Panc1 (cell line): ENCODE data around the gene FGD4. TPM values are rescaled to one million over a fixed set of nuclear protein-coding genes. Genes with fewer than 3 reads are reported as not detected.

Experiments
- ATAC-seq: fragments of 200-7000 bp; cut with Tn5 transposase; 2 replicates; pipeline ENCODE4 v1.9.1; 2020; ENCODE audit warnings: mild to moderate bottlenecking, moderate library complexity
- BruUV-seq: library from RNA; stranded (reverse); fragments of 400-500 nt; replicated peaks from 2 replicates; lab custom pipeline; 2021; lab: Mats Ljungman, UMichigan
- CTCF ChIA-PET: fragments of 300-600 bp; sonication (Branson Sonifier 250); formaldehyde crosslinking; loops from one replicate; lab custom pipeline; 2022; ENCODE audit warnings: antibody characterized with exemption; lab: Charles Lee
- POLR2A ChIA-PET: fragments of 300-600 bp; sonication (Branson Sonifier 250); formaldehyde crosslinking; loops from one replicate; lab custom pipeline; 2022; ENCODE audit warnings: antibody characterized with exemption; lab: Charles Lee
- DNase-seq: peaks from one replicate; pipeline ENCODE4 v3.0.0-alpha.2; 2010; ENCODE audit warnings: low read depth, low spot score
- H3K27ac ChIP-seq: 2 replicates; pipeline ENCODE4 v1.5.1; 2011; ENCODE audit warnings: mild to moderate bottlenecking, low read length, inconsistent platforms
- H3K27me3 ChIP-seq: fragments of 200-500 bp; sonication (Bioruptor generic); 2 replicates; pipeline ENCODE4 v1.6.0; 2014; ENCODE audit warnings: low read length, inconsistent platforms; ENCODE audit not compliant: control insufficient read depth, insufficient read depth
- H3K36me3 ChIP-seq: fragments of 200-500 bp; sonication (Bioruptor generic); 2 replicates; pipeline ENCODE4 v1.5.1; 2014; ENCODE audit warnings: inconsistent platforms, mild to moderate bottlenecking, low read length, moderate library complexity; ENCODE audit not compliant: control insufficient read depth, insufficient read depth
- H3K4me1 ChIP-seq: 2 replicates; pipeline ENCODE4 v1.5.1; 2011; ENCODE audit warnings: inconsistent platforms, mild to moderate bottlenecking, low read length, moderate library complexity; ENCODE audit not compliant: control insufficient read depth, insufficient read depth
- H3K4me3 ChIP-seq, 2 experiments: 2 replicates each; pipeline ENCODE4 v1.5.1; 2011 to 2012; ENCODE audit warnings: low read depth in 2 of 2, low read length in 2 of 2, mild to moderate bottlenecking in 2 of 2, inconsistent platforms in 1 of 2, moderate library complexity in 1 of 2
- H3K9me3 ChIP-seq: fragments of 200-500 bp; sonication (Bioruptor generic); 2 replicates; pipeline ENCODE4 v1.5.1; 2014; ENCODE audit warnings: low read depth, mild to moderate bottlenecking, inconsistent platforms, low read length, moderate library complexity; ENCODE audit not compliant: control insufficient read depth, insufficient read depth
- CTCF ChIP-seq: fragments of 450-650 bp; IDR thresholded peaks from 2 replicates; pipeline ENCODE4 v1.5.1; 2017; ENCODE audit warnings: mild to moderate bottlenecking
- POLR2AphosphoS5 ChIP-seq: IDR thresholded peaks from 2 replicates; pipeline ENCODE4 v1.6.1; 2012; ENCODE audit warnings: mild to moderate bottlenecking, low read depth, low read length, moderate library complexity
- REST ChIP-seq, 2 experiments: IDR thresholded peaks; 2 replicates each; pipeline ENCODE4 v1.6.1; 2011 to 2012; ENCODE audit warnings: low read depth in 2 of 2, control low read depth in 1 of 2, low read length in 1 of 2, mild to moderate bottlenecking in 1 of 2, moderate library complexity in 1 of 2; ENCODE audit not compliant: insufficient read depth in 1 of 2
- SIN3A ChIP-seq: IDR thresholded peaks from 2 replicates; pipeline ENCODE4 v1.6.1; 2012; ENCODE audit warnings: low read depth, mild to moderate bottlenecking, low read length, moderate library complexity, borderline replicate concordance; ENCODE audit not compliant: insufficient read depth
- TCF7L2 ChIP-seq: IDR thresholded peaks from 2 replicates; pipeline ENCODE4 v1.6.1; 2011; ENCODE audit warnings: mild to moderate bottlenecking, low read depth, low read length, inconsistent platforms
- in situ Hi-C: cut with HindIII; loops from 2 replicates; pipeline ENCODE4 v1.10.0; 2016; ENCODE audit warnings: low sequenced_read_pairs, low pct_unique_long_range_greater_than_20kb
- intact Hi-C: fragments of 100-400 bp; cut with micrococcal nuclease; formaldehyde crosslinking; loops from one replicate; pipeline ENCODE4 v1.10.0; 2022; ENCODE audit not compliant: unreplicated experiment
- total RNA-seq: library from RNA; stranded (reverse); gene quantifications from one replicate; pipeline ENCODE4 v1.2.1, GENCODE V29; 2021; ENCODE audit not compliant: unreplicated experiment

FGD4 gene
- total RNA-seq, 1 experiment from 2014 or later, result 5.0 TPM

- Histone ChIP-seq H3K36me3 (no peaks in the 10 kb centered on the region), H3K4me3 (no peak overlapping the region), H3K27me3 (no peaks in the 10 kb centered on the region), H3K4me1 (no peaks in the 10 kb centered on the region), H3K27ac (no peak overlapping the region), H3K9me3 (no peaks in the 10 kb centered on the region)
- intact Hi-C loops, result no loop called here
- ChIA-PET CTCF (no interaction called here), POLR2A (no interaction called here)
- in situ Hi-C loops, result no loop called here
- ATAC-seq, result no peak
- no TSS peak for BruUV-seq
- peak; percentile 8 for DNase-seq
- no peak for TF ChIP-seq REST (IDR thresholded peaks at IDR 0.05; ENCODE audit: insufficient read depth in 1 of 2, low read depth in 2 of 2, low read length in 1 of 2)
- no peak for TF ChIP-seq CTCF
- no peak for TF ChIP-seq SIN3A
- no peak for TF ChIP-seq TCF7L2
- no peak for TF ChIP-seq POLR2AphosphoS5
These were observed 187.0 kb downstream of the FGD4 start for GRCh38 chr12:32586390-32586789.

GRCh38 chr12:32587581-32588495 lies 188.5 kb downstream of the FGD4 start:
- TF ChIP-seq SIN3A (no peak), TCF7L2 (no peak), POLR2AphosphoS5 (no peak), CTCF (no peak), REST (IDR thresholded peaks at IDR 0.05; ENCODE audit: insufficient read depth in 1 of 2, low read depth in 2 of 2, low read length in 1 of 2) (no peak)
- ATAC-seq (no peak), DNase-seq (no peak)
- no TSS peak for BruUV-seq
- in situ Hi-C loops (no loop called here), intact Hi-C loops (no loop called here)
- no peaks in the 10 kb centered on the region for H3K4me1 ChIP-seq
- no peaks in the 10 kb centered on the region for H3K36me3 ChIP-seq
- H3K4me3 ChIP-seq, result no peak overlapping the region
- no peaks in the 10 kb centered on the region for H3K27me3 ChIP-seq
- no peaks in the 10 kb centered on the region for H3K9me3 ChIP-seq
- no peak overlapping the region for H3K27ac ChIP-seq
- POLR2A ChIA-PET, result no interaction called here
- CTCF ChIA-PET, result no interaction called here
